ENCODE results near the gene DIS3L2.

Gene DIS3L2

GRCh38 chr2:232238108-232238507, 276.6 kb downstream of the DIS3L2 start:
- Histone ChIP-seq H3K4me3 (ENCODE audit: low read depth in 1 of 5, low read length in 5 of 5) (no peak overlapping the region), H3K4me1 (ENCODE audit: control insufficient read depth in 5 of 5, insufficient read depth in 5 of 5, low read length in 5 of 5) (peaks cover 0 to 6% (median 0%) of the 10 kb centered on the region in 5 donors), H3K27me3 (ENCODE audit: control insufficient read depth in 5 of 5, insufficient read depth in 4 of 5, low read length in 5 of 5) (no peaks in the 10 kb centered on the region), H3K27ac (ENCODE audit: low read depth, low read length) (no peak overlapping the region), H3K9me3 (ENCODE audit: control insufficient read depth in 5 of 5, low read length in 5 of 5) (no peaks in the 10 kb centered on the region), H3K36me3 (ENCODE audit: control insufficient read depth in 5 of 5, insufficient read depth in 5 of 5, low read length in 5 of 5) (peaks cover 8 to 28% (median 17%) of the 10 kb centered on the region in 5 donors), H3K9ac (ENCODE audit: low read length in 5 of 5) (no peak overlapping the region)

GRCh38 chr2:232238596-232238995, 277.1 kb downstream of the DIS3L2 start:
- H3K4me1 ChIP-seq (ENCODE audit: control insufficient read depth in 5 of 5, insufficient read depth in 5 of 5, low read length in 5 of 5) = peaks cover 0 to 6% (median 0%) of the 10 kb centered on the region in 5 donors
- no peak overlapping the region for H3K9ac ChIP-seq (ENCODE audit: low read length in 5 of 5)
- H3K27me3 ChIP-seq (ENCODE audit: control insufficient read depth in 5 of 5, insufficient read depth in 4 of 5, low read length in 5 of 5) = no peaks in the 10 kb centered on the region
- no peak overlapping the region for H3K4me3 ChIP-seq (ENCODE audit: low read depth in 1 of 5, low read length in 5 of 5)
- H3K27ac ChIP-seq (ENCODE audit: low read depth, low read length) = no peak overlapping the region
- H3K36me3 ChIP-seq (ENCODE audit: control insufficient read depth in 5 of 5, insufficient read depth in 5 of 5, low read length in 5 of 5) = peaks cover 8 to 28% (median 17%) of the 10 kb centered on the region in 5 donors
- H3K9me3 ChIP-seq (ENCODE audit: control insufficient read depth in 5 of 5, low read length in 5 of 5) = no peaks in the 10 kb centered on the region

- Histone ChIP-seq H3K9ac (ENCODE audit: low read length in 5 of 5) (no peak overlapping the region), H3K9me3 (ENCODE audit: control insufficient read depth in 5 of 5, low read length in 5 of 5) (no peaks in the 10 kb centered on the region), H3K27me3 (ENCODE audit: control insufficient read depth in 5 of 5, insufficient read depth in 4 of 5, low read length in 5 of 5) (no peaks in the 10 kb centered on the region), H3K4me1 (ENCODE audit: control insufficient read depth in 5 of 5, insufficient read depth in 5 of 5, low read length in 5 of 5) (peaks cover 0 to 6% (median 0%) of the 10 kb centered on the region in 5 donors), H3K4me3 (ENCODE audit: low read depth in 1 of 5, low read length in 5 of 5) (no peak overlapping the region), H3K27ac (ENCODE audit: low read depth, low read length) (no peak overlapping the region), H3K36me3 (ENCODE audit: control insufficient read depth in 5 of 5, insufficient read depth in 5 of 5, low read length in 5 of 5) (peaks cover 8 to 34% (median 17%) of the 10 kb centered on the region in 5 donors)
These were observed 278.6 kb downstream of the DIS3L2 start for GRCh38 chr2:232239951-232240681.

GRCh38 chr2:232240906-232241305, 279.4 kb downstream of the DIS3L2 start:
- peaks cover 8 to 37% (median 17%) of the 10 kb centered on the region in 5 donors for H3K36me3 ChIP-seq (ENCODE audit: control insufficient read depth in 5 of 5, insufficient read depth in 5 of 5, low read length in 5 of 5)
- no peaks in the 10 kb centered on the region for H3K27me3 ChIP-seq (ENCODE audit: control insufficient read depth in 5 of 5, insufficient read depth in 4 of 5, low read length in 5 of 5)
- H3K4me3 ChIP-seq (ENCODE audit: low read depth in 1 of 5, low read length in 5 of 5) = no peak overlapping the region
- H3K27ac ChIP-seq (ENCODE audit: low read depth, low read length) = no peak overlapping the region
- H3K9me3 ChIP-seq (ENCODE audit: control insufficient read depth in 5 of 5, low read length in 5 of 5) = no peaks in the 10 kb centered on the region
- peaks cover 0 to 6% (median 0%) of the 10 kb centered on the region in 5 donors for H3K4me1 ChIP-seq (ENCODE audit: control insufficient read depth in 5 of 5, insufficient read depth in 5 of 5, low read length in 5 of 5)
- no peak overlapping the region for H3K9ac ChIP-seq (ENCODE audit: low read length in 5 of 5)

GRCh38 chr2:232242316-232242715, 280.8 kb downstream of the DIS3L2 start:
- Histone ChIP-seq H3K27ac (ENCODE audit: low read depth, low read length) (no peak overlapping the region), H3K27me3 (ENCODE audit: control insufficient read depth in 5 of 5, insufficient read depth in 4 of 5, low read length in 5 of 5) (no peaks in the 10 kb centered on the region), H3K4me1 (ENCODE audit: control insufficient read depth in 5 of 5, insufficient read depth in 5 of 5, low read length in 5 of 5) (peaks cover 0 to 6% (median 0%) of the 10 kb centered on the region in 5 donors)

GRCh38 chr2:232245111-232245510, 283.6 kb downstream of the DIS3L2 start:
- peaks cover 0 to 34% (median 13%) of the 10 kb centered on the region in 5 donors for H3K36me3 ChIP-seq (ENCODE audit: control insufficient read depth in 5 of 5, insufficient read depth in 5 of 5, low read length in 5 of 5)
- no peak overlapping the region for H3K4me3 ChIP-seq (ENCODE audit: low read depth in 1 of 5, low read length in 5 of 5)
- H3K27ac ChIP-seq (ENCODE audit: low read depth, low read length) = no peak overlapping the region
- no peak overlapping the region for H3K9ac ChIP-seq (ENCODE audit: low read length in 5 of 5)
- no peaks in the 10 kb centered on the region for H3K9me3 ChIP-seq (ENCODE audit: control insufficient read depth in 5 of 5, low read length in 5 of 5)
- peaks cover 0 to 6% (median 0%) of the 10 kb centered on the region in 5 donors for H3K4me1 ChIP-seq (ENCODE audit: control insufficient read depth in 5 of 5, insufficient read depth in 5 of 5, low read length in 5 of 5)
- H3K27me3 ChIP-seq (ENCODE audit: control insufficient read depth in 5 of 5, insufficient read depth in 4 of 5, low read length in 5 of 5) = no peaks in the 10 kb centered on the region

More at GRCh38 chr2:232242316-232242715, 280.8 kb downstream of the DIS3L2 start:
- H3K9ac ChIP-seq (ENCODE audit: low read length in 5 of 5) = no peak overlapping the region
- no peaks in the 10 kb centered on the region for H3K9me3 ChIP-seq (ENCODE audit: control insufficient read depth in 5 of 5, low read length in 5 of 5)
- H3K36me3 ChIP-seq (ENCODE audit: control insufficient read depth in 5 of 5, insufficient read depth in 5 of 5, low read length in 5 of 5) = peaks cover 8 to 42% (median 18%) of the 10 kb centered on the region in 5 donors
- no peak overlapping the region for H3K4me3 ChIP-seq (ENCODE audit: low read depth in 1 of 5, low read length in 5 of 5)

GRCh38 chr2:232246245-232246644, 284.7 kb downstream of the DIS3L2 start:
- H3K36me3 ChIP-seq (ENCODE audit: control insufficient read depth in 5 of 5, insufficient read depth in 5 of 5, low read length in 5 of 5) = peaks cover 8 to 31% (median 12%) of the 10 kb centered on the region in 5 donors
- no peak overlapping the region for H3K4me3 ChIP-seq (ENCODE audit: low read depth in 1 of 5, low read length in 5 of 5)
- no peak overlapping the region for H3K9ac ChIP-seq (ENCODE audit: low read length in 5 of 5)
- no peaks in the 10 kb centered on the region for H3K27me3 ChIP-seq (ENCODE audit: control insufficient read depth in 5 of 5, insufficient read depth in 4 of 5, low read length in 5 of 5)
- no peak overlapping the region for H3K27ac ChIP-seq (ENCODE audit: low read depth, low read length)
- peaks cover 0 to under 1% (median 0%) of the 10 kb centered on the region in 5 donors for H3K4me1 ChIP-seq (ENCODE audit: control insufficient read depth in 5 of 5, insufficient read depth in 5 of 5, low read length in 5 of 5)
- H3K9me3 ChIP-seq (ENCODE audit: control insufficient read depth in 5 of 5, low read length in 5 of 5) = no peaks in the 10 kb centered on the region

GRCh38 chr2:232249096-232249495, 287.6 kb downstream of the DIS3L2 start:
- H3K9me3 ChIP-seq (ENCODE audit: control insufficient read depth in 5 of 5, low read length in 5 of 5) = no peaks in the 10 kb centered on the region
- H3K9ac ChIP-seq (ENCODE audit: low read length in 5 of 5) = no peak overlapping the region
- no peak overlapping the region for H3K4me3 ChIP-seq (ENCODE audit: low read depth in 1 of 5, low read length in 5 of 5)
- no peak overlapping the region for H3K27ac ChIP-seq (ENCODE audit: low read depth, low read length)
- no peaks in the 10 kb centered on the region for H3K4me1 ChIP-seq (ENCODE audit: control insufficient read depth in 5 of 5, insufficient read depth in 5 of 5, low read length in 5 of 5)
- no peaks in the 10 kb centered on the region for H3K27me3 ChIP-seq (ENCODE audit: control insufficient read depth in 5 of 5, insufficient read depth in 4 of 5, low read length in 5 of 5)
- peaks cover 12 to 39% (median 17%) of the 10 kb centered on the region in 5 donors for H3K36me3 ChIP-seq (ENCODE audit: control insufficient read depth in 5 of 5, insufficient read depth in 5 of 5, low read length in 5 of 5)

GRCh38 chr2:232250246-232251175, 289.0 kb downstream of the DIS3L2 start:
- no peak overlapping the region for H3K27ac ChIP-seq (ENCODE audit: low read depth, low read length)
- no peak overlapping the region for H3K9ac ChIP-seq (ENCODE audit: low read length in 5 of 5)
- H3K9me3 ChIP-seq (ENCODE audit: control insufficient read depth in 5 of 5, low read length in 5 of 5) = no peaks in the 10 kb centered on the region
- no peaks in the 10 kb centered on the region for H3K4me1 ChIP-seq (ENCODE audit: control insufficient read depth in 5 of 5, insufficient read depth in 5 of 5, low read length in 5 of 5)
- H3K27me3 ChIP-seq (ENCODE audit: control insufficient read depth in 5 of 5, insufficient read depth in 4 of 5, low read length in 5 of 5) = no peaks in the 10 kb centered on the region
- H3K4me3 ChIP-seq (ENCODE audit: low read depth in 1 of 5, low read length in 5 of 5) = no peak overlapping the region
- H3K36me3 ChIP-seq (ENCODE audit: control insufficient read depth in 5 of 5, insufficient read depth in 5 of 5, low read length in 5 of 5) = peaks cover 14 to 38% (median 17%) of the 10 kb centered on the region in 5 donors

- Histone ChIP-seq H3K4me3 (ENCODE audit: low read depth in 1 of 5, low read length in 5 of 5) (no peak overlapping the region), H3K27ac (ENCODE audit: low read depth, low read length) (no peak overlapping the region), H3K9me3 (ENCODE audit: control insufficient read depth in 5 of 5, low read length in 5 of 5) (no peaks in the 10 kb centered on the region), H3K4me1 (ENCODE audit: control insufficient read depth in 5 of 5, insufficient read depth in 5 of 5, low read length in 5 of 5) (peaks cover 4 to 10% (median 9%) of the 10 kb centered on the region in 5 donors), H3K9ac (ENCODE audit: low read length in 5 of 5) (no peak overlapping the region), H3K27me3 (ENCODE audit: control insufficient read depth in 5 of 5, insufficient read depth in 4 of 5, low read length in 5 of 5) (no peaks in the 10 kb centered on the region), H3K36me3 (ENCODE audit: control insufficient read depth in 5 of 5, insufficient read depth in 5 of 5, low read length in 5 of 5) (peaks cover 5 to 22% (median 16%) of the 10 kb centered on the region in 5 donors)
These were observed 293.5 kb downstream of the DIS3L2 start for GRCh38 chr2:232255033-232255432.

All from subcutaneous abdominal adipose tissue (tissue), 5 donors.